Stomach (tissue), 4 donors: Measurements from ENCODE around the gene LUZP1.

ENCODE experiments used
- POLR2A ChIP-seq, 4 donors: fragments of 450-650 bp; IDR thresholded peaks; one replicate each; pipeline ENCODE4 v1.6.1; 2016; ENCODE audit warnings: antibody characterized with exemption in 4 of 4, control low read depth in 2 of 4, mild to moderate bottlenecking in 1 of 4, moderate library complexity in 1 of 4
- POLR2AphosphoS5 ChIP-seq, 3 donors: sonication (generic); formaldehyde crosslinking; IDR thresholded peaks; one replicate each; pipeline ENCODE4 v1.6.1; 2016; ENCODE audit warnings: antibody characterized with exemption in 3 of 3
- TF ChIP-seq, protein P1 (sequence below), 7 experiments: fragments of 450-650 bp in 4 of 7; fragments of 200-600 bp in 3 of 7; sonication (generic) in 3 of 7; IDR thresholded peaks; one replicate each; pipeline ENCODE4 v1.5.1; 2016 to 2019; ENCODE audit warnings: antibody characterized with exemption in 7 of 7, control low read depth in 2 of 7, mild to moderate bottlenecking in 1 of 7

GRCh38 chr1:23149114-23149513 is 19.5 kb downstream of the LUZP1 start:
- TF ChIP-seq, protein P1, sequence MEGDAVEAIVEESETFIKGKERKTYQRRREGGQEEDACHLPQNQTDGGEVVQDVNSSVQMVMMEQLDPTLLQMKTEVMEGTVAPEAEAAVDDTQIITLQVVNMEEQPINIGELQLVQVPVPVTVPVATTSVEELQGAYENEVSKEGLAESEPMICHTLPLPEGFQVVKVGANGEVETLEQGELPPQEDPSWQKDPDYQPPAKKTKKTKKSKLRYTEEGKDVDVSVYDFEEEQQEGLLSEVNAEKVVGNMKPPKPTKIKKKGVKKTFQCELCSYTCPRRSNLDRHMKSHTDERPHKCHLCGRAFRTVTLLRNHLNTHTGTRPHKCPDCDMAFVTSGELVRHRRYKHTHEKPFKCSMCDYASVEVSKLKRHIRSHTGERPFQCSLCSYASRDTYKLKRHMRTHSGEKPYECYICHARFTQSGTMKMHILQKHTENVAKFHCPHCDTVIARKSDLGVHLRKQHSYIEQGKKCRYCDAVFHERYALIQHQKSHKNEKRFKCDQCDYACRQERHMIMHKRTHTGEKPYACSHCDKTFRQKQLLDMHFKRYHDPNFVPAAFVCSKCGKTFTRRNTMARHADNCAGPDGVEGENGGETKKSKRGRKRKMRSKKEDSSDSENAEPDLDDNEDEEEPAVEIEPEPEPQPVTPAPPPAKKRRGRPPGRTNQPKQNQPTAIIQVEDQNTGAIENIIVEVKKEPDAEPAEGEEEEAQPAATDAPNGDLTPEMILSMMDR (IDR thresholded peaks at IDR 0.05) = no peak
- TF ChIP-seq POLR2AphosphoS5 (IDR thresholded peaks at IDR 0.05) (no peak), POLR2A (IDR thresholded peaks at IDR 0.05) (no peak)
